ENCODE results near the gene FAM120B.

- no peak for TF ChIP-seq SNAI2 (CRISPR knock-in tag; IDR thresholded peaks at IDR 0.05)
- TF ChIP-seq ESRRG (CRISPR knock-in tag; IDR thresholded peaks at IDR 0.05) = no peak
- no peak for TF ChIP-seq OSR1 (CRISPR knock-in tag; IDR thresholded peaks at IDR 0.05)
- no peak for TF ChIP-seq PATZ1 (CRISPR knock-in tag; IDR thresholded peaks at IDR 0.05; ENCODE audit: borderline replicate concordance)
- no peak for TF ChIP-seq POU6F1 (CRISPR knock-in tag; IDR thresholded peaks at IDR 0.05; ENCODE audit: borderline replicate concordance, low read depth)
- no peak for TF ChIP-seq ZNF565 (CRISPR knock-in tag; conservative IDR thresholded peaks at IDR 0.05; ENCODE audit: low read depth)
Observed at GRCh38 chr6:170263410-170263809, 43.1 kb upstream of the FAM120B start.
